ENCODE measurements around the gene BCAR3. TPM values are rescaled to one million over a fixed set of nuclear protein-coding genes. Genes with fewer than 3 reads are reported as not detected.

Gene BCAR3
- total and polyA plus RNA-seq, 8 donors, result 15.5 to 26.0 (median 18.9) TPM

GRCh38 chr1:93573940-93574469 lies 107.6 kb downstream of the BCAR3 start:
- Histone ChIP-seq H3K9me3 (no peaks in the 10 kb centered on the region), H3K4me3 (no peak overlapping the region), H3K27me3 (no peaks in the 10 kb centered on the region), H3K27ac (peak overlapping the region in 1 of 2 donors; percentile 4), H3K36me3 (peaks cover 0 to 59% of the 10 kb centered on the region in 2 donors), H3K4me1 (no peaks in the 10 kb centered on the region)
- intact Hi-C loops (cut with DNase I), result no loop called here
- no peak for ATAC-seq
- TF ChIP-seq CTCF (IDR thresholded peaks at IDR 0.05), result no peak
- DNase-seq, result no peak

GRCh38 chr1:93571623-93572310 lies 109.9 kb downstream of the BCAR3 start:
- Histone ChIP-seq H3K9me3 (no peaks in the 10 kb centered on the region), H3K4me3 (no peak overlapping the region), H3K27ac (no peak overlapping the region), H3K27me3 (no peaks in the 10 kb centered on the region), H3K4me1 (peaks cover 0 to 4% of the 10 kb centered on the region in 2 donors), H3K36me3 (peaks cover 0 to 68% of the 10 kb centered on the region in 2 donors)
- DNase-seq, result no peak
- intact Hi-C loops (cut with DNase I), result no loop called here
- no peak for TF ChIP-seq CTCF (IDR thresholded peaks at IDR 0.05)
- ATAC-seq, result no peak

GRCh38 chr1:93569489-93569888 lies 112.1 kb downstream of the BCAR3 start:
- intact Hi-C loops (cut with DNase I), result no loop called here
- Histone ChIP-seq H3K4me1 (peaks cover 4 to 12% of the 10 kb centered on the region in 2 donors), H3K27me3 (no peaks in the 10 kb centered on the region), H3K9me3 (no peaks in the 10 kb centered on the region), H3K36me3 (peaks cover 0 to 56% of the 10 kb centered on the region in 2 donors), H3K4me3 (no peak overlapping the region), H3K27ac (no peak overlapping the region)
- DNase-seq (no peak), ATAC-seq (no peak)
- no peak for TF ChIP-seq CTCF (IDR thresholded peaks at IDR 0.05)

- intact Hi-C loops (cut with DNase I), result no loop called here
- H3K36me3 ChIP-seq, result peaks cover 0 to 62% of the 10 kb centered on the region in 2 donors
- H3K4me3 ChIP-seq, result no peak overlapping the region
- no peaks in the 10 kb centered on the region for H3K27me3 ChIP-seq
- DNase-seq, result no peak
- H3K27ac ChIP-seq, result peak overlapping the region; percentile 47 to 55
- no peaks in the 10 kb centered on the region for H3K9me3 ChIP-seq
- TF ChIP-seq CTCF (IDR thresholded peaks at IDR 0.05), result no peak
- peaks cover 4 to 12% of the 10 kb centered on the region in 2 donors for H3K4me1 ChIP-seq
- ATAC-seq, result peak; percentile 77
Observed at GRCh38 chr1:93567255-93567918, 114.2 kb downstream of the BCAR3 start.

- Histone ChIP-seq H3K4me1 (peaks cover 4 to 12% of the 10 kb centered on the region in 2 donors), H3K36me3 (peaks cover 0 to 58% of the 10 kb centered on the region in 2 donors), H3K27ac (peak overlapping the region; percentile 40 to 55), H3K9me3 (no peaks in the 10 kb centered on the region), H3K27me3 (no peaks in the 10 kb centered on the region), H3K4me3 (no peak overlapping the region)
- ATAC-seq (peak; percentile 30), DNase-seq (no peak)
- intact Hi-C loops (cut with DNase I), result no loop called here
- TF ChIP-seq CTCF (IDR thresholded peaks at IDR 0.05), result no peak
Observed at GRCh38 chr1:93566227-93566626, 115.4 kb downstream of the BCAR3 start.
